HG03439 (cell line): ENCODE data around the gene SEMA4B.
"Not testable (repeated sequence)": the region's sequence is repeated elsewhere in the genome, so short reads cannot be mapped to it uniquely, and the experiment has no call there.

Experiments
- ATAC-seq: cut with Tn5 transposase; IDR thresholded peaks from one replicate; pipeline ENCODE4 v1.9.1; 2021; ENCODE audit warnings: mild to moderate bottlenecking, moderate library complexity; ENCODE audit not compliant: unreplicated experiment

Gene SEMA4B, protein sequence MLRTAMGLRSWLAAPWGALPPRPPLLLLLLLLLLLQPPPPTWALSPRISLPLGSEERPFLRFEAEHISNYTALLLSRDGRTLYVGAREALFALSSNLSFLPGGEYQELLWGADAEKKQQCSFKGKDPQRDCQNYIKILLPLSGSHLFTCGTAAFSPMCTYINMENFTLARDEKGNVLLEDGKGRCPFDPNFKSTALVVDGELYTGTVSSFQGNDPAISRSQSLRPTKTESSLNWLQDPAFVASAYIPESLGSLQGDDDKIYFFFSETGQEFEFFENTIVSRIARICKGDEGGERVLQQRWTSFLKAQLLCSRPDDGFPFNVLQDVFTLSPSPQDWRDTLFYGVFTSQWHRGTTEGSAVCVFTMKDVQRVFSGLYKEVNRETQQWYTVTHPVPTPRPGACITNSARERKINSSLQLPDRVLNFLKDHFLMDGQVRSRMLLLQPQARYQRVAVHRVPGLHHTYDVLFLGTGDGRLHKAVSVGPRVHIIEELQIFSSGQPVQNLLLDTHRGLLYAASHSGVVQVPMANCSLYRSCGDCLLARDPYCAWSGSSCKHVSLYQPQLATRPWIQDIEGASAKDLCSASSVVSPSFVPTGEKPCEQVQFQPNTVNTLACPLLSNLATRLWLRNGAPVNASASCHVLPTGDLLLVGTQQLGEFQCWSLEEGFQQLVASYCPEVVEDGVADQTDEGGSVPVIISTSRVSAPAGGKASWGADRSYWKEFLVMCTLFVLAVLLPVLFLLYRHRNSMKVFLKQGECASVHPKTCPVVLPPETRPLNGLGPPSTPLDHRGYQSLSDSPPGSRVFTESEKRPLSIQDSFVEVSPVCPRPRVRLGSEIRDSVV

DNA sequence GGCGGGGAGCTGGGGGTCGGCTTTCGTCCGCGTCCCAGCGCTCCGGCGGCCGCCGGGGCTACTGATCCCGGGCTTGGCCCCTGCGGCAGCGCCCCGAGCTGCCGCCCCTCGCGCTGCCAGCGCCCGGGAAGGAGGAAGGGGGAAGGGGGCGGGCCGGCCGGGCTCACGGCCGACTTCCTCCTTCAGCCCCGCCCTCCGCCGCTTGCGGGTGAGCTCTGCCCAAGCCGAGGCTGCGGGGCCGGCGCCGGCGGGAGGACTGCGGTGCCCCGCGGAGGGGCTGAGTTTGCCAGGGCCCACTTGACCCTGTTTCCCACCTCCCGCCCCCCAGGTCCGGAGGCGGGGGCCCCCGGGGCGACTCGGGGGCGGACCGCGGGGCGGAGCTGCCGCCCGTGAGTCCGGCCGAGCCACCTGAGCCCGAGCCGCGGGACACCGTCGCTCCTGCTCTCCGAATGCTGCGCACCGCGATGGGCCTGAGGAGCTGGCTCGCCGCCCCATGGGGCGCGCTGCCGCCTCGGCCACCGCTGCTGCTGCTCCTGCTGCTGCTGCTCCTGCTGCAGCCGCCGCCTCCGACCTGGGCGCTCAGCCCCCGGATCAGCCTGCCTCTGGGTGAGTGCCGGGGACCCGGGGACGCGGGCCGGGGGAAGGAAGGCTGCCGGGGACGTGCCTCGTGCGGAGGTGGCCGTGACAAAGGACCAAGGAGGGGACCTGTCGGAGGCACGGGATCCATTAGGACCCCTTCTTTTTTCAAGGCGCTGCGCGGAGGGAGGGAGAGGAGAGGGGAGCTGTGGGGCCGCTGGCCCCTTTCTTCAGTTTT lies at the start of gene SEMA4B:
Gene SEMA4B, plus strand, starts transcription at position 201 of the 814 bp plus-strand sequence. Its CDS starts 249 bp downstream, at position 450.
- peak; percentile 69 for ATAC-seq

DNA sequence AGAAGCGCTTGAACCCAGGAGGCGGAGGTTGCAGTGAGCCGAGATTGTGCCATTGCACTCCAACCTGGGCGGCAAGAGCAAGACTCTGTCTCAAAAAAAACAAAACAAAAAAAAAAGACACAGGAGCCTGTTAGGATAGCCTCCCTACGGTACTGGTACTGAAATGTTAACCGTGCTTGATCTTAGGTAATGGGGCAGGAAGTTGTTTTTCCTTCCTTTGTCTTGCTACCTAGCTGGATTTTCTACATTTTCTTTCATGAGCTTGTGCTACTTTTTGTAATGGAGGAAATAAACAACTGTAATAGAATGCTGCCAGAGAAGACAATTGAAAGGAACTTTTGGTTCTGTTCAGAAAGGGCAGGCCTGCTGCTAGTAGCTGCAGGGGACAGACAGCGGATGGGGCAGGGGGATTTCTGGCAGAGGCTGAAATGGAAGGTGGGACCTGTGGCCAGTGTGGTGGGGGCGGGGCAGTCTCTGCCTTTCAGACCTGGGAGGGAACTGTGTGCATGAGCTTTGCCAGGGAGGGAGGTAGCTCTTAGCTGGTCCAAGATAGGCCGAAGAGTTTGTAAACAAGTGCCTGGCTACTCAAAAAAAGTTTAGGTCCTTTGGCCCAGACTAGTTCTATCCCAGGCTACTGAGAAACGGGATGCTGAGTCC lies 49.0 kb upstream of the SEMA4B start:
- ATAC-seq = no peak

DNA sequence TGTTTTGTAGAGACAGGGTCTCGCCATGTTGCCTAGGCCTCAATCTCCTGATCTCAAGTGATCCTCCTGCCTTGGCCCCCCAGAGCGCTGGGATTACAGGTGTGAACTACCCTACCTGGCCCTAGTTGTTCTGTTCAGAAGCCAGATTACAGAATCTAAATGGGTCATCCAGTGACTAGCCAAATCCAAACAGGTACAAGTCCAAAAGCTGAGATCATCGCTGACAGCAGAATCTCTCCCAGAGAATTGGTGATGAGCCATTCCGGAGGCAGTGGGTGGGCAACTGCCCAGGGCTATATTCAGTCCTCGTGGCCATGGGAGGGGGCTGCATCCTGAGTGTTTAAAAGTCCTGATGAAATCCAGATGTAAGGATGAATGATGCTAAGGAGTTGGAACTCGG lies 47.5 kb upstream of the SEMA4B start:
- no peak for ATAC-seq

DNA sequence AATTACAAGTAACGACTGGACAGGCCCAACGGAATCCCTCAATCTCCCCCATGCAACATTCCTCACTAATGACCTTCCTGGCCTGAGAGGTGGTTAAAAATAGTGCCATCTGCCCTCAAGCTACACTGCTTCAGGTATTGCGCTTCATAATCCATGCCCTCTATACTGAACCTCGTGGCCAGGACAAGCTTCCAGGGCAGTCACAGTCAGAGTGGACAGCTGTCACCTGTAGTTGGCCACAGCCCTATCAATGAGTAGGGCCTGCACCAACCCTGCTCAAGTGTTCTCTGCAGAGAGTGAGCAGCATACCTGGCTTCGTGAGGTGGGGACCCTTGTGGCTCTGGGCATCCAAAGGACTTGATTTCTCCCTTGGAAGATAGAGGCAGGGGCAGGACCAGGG lies 46.9 kb upstream of the SEMA4B start:
- ATAC-seq = no peak

DNA sequence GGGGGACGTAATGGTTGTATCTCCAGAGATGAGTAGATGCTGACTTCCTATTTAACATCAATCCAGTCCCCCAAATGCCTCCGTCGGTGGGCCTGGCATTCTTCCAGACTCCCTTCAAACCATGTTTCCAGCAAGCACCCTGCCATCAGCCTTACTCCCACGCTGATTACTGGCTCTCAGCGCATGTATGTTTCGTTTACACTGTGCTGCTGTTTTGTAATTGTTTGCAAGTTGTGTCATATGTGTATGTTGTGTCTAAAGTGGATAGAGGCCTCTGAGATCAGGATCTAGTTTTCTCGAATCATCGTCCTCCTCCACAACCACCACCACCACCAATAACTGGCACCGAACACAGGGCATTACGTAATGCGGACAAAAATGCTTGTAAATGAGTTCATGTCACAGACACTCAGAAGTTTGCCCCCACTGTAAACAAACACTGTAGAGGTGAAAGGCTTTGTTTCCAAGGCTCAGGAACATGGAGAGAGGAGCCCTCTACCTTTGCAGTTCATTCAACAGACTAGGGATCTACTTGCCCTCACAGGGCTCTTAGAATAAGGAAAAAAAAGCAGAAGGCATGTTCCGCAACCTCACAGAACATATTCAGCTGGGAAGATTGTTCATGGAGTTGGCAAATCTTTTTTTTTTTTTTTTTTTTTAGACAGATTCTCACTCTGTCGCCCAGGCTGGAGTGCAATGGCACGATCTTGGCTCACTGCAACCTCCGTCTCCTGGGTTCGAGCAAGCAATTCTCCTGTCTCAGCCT lies 46.1 kb upstream of the SEMA4B start:
- ATAC-seq = no peak

DNA sequence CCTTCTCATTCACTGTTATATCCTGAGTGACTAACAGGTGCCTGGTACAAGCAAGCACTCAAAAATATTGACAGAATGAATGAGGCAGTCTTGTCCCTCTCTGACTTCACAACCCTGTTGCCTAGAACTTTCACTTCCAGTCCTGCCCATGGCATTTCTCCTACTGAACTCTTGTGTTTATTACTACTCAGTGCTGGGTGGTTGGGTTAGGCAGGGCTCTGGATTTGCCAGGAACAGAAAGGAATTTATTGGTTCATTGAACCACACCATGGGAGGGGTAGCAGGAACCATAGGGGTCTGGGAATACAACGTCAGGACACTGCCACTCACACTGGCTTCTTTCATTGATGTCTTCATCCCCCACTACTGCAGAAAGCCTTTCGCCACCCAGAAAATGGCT lies 41.9 kb upstream of the SEMA4B start:
- no peak for ATAC-seq

DNA sequence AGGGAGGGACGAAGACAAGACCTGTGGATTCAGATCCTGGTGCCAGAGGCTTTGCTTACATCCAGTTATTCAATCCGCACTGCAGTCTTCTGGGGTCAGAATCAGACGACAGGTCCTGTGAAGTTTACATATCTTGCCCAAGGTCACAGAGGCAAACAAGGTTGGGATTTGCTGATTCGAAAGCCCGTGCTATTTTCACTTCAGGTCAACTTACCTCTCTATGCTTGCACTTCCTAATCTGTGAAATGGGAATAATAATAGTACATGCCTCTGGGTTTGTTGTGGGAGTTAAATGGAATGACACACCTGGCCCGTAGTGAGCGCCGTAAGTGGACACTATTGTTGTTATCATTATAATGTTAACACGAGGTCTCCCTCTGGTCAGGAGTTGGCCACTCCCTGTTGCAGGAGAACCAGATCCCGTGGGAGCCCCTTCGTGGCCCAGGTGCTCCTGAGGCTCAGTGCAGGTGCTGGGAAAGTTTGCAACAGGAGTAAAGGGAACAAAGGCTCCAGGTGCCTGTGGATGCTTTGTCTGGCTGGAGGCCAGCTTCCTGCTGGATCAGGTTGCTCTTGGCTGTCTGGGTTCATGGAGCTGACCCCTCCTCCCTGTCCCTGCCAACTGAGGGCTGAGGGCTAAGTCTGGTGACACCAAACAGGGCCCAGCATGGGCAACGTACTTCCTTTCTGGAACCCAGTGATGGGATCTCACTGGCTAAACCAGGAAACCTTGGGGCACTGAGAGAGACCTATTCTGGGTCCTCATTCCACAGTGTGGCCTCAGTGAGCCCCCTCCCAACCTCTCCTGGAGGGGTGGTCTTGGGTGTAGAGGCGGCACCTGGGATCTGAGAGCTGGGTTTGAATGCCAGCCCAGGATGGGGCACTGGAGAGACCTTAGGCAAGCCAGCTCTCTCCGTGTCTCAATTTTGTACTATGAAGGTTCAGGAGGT lies 40.1 kb upstream of the SEMA4B start:
- ATAC-seq = no peak

DNA sequence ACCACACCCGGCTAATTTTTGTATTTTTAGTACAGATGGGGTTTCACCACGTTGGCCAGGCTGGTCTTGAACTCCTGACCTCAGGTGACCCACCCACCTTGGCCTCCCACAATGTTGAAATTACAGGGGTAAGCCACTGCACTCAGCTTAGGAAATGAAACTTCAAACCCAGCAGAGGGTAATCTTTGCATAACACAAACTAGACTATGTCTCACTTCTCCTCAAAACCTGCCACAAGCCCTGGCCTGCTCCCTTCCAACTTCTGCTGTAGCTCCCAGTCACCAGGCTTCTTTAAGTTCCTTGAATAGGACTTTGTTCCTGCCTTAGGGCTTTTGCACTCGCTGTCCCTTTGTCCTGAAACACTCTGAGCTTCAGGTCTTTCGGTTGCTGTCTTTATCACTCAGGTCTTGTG lies 39.2 kb upstream of the SEMA4B start:
- ATAC-seq = no peak

DNA sequence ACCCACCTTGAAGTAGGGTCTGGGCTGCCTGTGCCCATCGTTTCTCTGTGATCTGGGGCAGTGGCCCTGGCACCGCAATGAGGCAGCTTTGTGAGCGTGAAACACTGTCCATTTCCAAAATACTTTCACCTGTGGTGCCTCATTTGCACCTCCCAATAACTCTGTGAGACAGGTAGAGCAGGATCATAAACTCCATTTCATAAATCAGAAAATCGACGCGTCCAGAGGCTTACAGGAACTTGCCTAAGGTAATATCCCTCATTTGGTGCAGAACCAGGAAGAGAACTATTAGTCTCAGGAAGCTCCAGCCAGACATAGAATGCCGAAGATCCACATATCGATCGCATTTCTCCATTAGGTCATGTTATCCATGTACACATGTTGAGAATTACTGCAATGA lies 38.2 kb upstream of the SEMA4B start:
- no peak for ATAC-seq

DNA sequence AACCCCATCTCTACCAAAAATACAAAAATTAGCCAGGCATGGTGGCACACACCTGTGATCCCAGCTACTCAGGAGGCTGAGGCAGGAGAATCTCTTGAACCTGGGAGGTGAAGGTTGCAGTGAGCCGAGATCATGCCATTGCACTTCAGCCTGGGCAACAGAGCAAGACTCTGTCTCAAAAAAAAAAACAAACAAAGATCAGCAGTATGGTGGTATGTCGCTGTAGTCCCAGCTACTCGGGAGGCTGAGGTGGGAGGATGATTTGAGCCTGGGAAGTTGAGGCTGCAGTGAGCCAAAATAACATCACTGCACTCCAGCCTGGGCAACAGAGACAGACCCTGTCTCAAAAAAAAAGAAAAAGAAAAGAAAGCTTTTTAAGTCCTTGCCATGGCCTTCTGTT lies 36.9 kb upstream of the SEMA4B start:
- not testable (repeated sequence) for ATAC-seq

DNA sequence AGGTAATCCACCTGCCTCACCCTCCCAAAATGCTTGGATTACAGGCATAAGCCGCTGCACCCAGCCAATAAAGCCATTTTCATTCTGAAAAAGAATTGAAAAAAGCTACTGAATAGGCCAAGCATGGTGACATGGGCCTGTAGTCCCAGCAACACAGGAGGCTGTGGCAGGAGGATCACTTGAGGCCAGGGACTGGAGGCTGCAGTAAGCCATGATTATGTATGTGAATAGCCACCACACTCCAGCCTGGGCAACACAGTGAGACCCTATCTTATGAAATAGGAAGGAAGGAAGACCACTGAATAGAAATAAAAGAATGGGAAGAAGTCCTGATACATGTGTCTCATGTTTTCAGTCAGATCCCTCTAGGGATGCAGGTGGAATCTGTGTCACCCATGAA lies 36.0 kb upstream of the SEMA4B start:
- ATAC-seq = no peak

DNA sequence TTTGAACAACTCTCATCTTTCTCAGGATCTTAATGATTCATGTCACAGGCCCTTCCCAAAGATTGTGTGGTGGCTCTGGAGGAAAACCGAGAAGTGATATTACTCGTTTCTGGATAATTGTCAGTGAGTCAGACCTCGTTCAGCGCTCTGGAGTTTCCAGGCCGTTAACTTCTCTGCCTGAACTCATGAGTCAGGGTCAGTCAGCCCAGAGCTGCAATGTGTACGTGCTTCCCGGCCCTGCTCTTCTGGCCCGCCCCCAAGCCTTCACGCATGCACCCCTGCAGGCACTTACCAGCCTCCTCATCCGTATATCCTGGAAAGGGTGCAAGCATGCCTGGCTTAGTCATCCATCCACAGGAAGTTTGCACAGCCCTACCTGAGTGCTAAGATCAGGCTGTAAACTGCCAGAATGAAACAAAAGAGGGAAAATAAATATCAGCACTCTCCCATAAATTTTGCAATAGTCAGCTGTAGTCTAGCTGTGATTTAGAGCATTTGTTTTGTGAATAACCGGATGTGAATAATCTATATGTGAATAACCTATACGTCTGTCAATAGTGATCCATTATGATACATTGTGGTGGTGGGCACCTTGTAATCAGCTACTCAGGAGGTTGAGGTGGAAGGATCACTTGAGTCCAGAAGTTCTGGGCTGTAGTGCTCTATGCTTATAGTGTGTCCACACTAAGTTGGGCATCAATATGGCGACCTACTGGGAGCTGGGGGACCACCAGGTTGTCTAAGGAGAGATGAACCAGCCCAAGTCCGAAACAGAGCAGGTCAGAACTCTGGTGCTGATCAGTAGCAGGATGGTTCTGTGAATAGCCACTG lies 35.3 kb upstream of the SEMA4B start:
- ATAC-seq = peak; percentile 54

DNA sequence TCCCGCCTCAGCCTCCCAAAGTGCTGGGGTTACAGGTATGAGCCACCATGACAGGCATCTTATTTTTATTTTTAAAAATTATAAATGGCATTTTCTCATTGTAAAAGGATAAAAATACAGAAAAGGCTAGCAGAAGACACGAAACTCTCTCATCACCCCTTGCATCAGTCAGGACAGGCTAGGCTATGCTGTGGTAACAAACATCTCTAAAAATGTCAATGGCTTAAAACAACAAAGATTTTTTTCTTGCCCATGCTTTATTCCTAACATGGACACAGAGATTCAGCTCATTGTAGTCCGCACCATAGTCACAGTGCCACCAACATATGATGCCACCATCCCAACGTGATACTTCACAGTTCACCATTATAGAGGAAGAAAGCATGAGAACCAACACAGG lies 34.0 kb upstream of the SEMA4B start:
- ATAC-seq = no peak

DNA sequence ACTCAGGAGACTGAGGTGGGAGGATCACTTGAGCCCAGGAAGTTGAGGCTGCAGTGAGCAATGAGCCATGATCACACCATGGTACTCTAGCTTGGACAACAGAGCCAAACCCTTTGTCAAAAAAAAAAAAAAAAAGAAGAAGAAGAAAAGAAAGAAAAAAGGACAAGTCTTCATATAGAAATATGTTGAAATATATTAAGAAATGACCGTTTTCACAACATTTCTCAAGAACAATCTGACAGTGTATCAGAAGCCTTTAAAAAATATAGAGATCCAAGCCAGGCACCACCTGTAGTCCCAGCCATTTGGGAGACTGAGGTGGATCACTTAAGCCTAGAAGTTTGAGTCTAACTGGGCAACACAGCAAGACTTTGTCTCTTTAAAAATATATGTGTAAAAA lies 29.5 kb upstream of the SEMA4B start:
- ATAC-seq = no peak

DNA sequence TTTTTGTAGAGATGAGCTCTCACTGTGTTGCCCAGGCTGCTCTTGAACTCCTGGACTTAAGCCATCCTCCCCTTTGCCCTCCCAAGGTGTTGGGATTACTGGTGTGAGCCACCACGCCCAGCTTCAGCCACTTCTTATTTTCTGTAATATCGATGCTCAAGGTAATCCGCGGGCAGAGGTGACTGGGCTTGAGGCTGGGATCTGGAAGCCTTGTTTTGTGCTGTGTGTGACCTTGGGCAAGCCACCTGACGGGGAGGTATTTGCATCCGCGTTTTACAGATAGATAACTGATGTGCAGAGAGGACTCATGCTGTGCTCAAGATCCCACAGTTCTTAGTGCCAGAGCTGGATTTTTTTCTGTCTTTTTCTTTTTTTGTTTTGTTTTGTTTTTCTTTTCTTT lies 27.8 kb upstream of the SEMA4B start:
- ATAC-seq = no peak

DNA sequence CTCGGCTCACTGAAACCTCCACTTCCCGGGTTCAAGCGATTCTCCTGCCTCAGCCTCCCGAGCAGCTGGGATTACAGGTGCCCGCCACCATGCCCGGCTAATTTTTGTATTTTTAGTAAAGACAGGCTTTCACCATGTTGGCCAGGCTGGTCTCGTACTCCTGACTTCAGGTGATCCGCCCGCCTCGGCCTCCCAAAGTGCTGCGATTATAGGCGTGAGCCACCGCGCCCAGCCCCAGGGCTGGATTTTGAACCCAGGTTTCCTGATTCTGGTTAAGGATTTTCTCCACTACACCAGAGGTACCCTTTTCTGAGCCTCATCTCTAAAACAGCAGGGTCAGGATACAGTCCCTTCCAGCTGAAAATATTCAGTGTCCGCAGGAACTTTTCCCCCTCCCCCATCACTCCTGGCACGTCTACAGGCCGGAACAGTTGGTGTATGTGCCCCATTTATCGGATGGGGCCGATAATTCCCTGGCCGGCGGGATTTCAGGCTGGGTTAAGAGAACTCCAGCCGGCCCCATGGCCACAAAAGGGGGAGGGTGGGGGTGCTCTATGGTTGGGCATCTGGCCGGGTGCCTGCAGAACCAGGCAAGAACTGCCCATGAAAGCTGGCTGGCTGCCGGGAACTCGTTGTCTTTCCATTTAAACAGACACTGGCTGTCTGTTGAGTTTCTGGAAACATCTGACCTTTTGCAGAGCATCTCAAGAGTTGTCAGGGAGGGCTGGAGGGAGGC lies 26.8 kb upstream of the SEMA4B start:
- ATAC-seq = no peak

DNA sequence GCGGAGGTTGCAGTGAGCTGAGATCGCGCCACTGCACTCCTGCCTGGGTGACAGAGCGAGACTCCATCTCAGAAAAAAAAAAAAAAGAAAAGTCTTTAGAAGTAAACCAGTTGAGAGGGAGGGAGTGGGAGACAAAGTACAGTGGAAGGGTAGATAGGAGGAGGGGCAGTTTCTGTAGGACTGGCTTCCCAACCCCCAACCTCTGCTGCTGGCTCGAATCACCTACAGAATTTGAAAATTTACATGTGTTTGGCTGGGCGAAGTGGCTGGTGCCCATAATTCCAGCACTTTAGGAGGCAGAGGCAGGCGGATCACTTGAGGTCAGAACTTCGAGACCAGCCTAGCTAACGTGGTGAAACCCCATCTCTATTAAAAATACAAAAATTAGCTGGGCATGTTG lies 24.1 kb upstream of the SEMA4B start:
- ATAC-seq = no peak
